Measurements from ENCODE around the gene TMIGD3. TPM values are rescaled to one million over a fixed set of nuclear protein-coding genes. Genes with fewer than 3 reads are reported as not detected.
A peak's percentile ranks its signal among the peaks of the same experiment; 100 is the strongest.

Gene TMIGD3
- total and polyA plus RNA-seq, 7 donors: 1.9 to 29.8 (median 5.8) TPM

- Histone ChIP-seq H3K27me3 (no peaks in the 10 kb centered on the region), H3K9me3 (no peaks in the 10 kb centered on the region), H3K4me3 (no peak overlapping the region), H3K4me1 (peaks cover 0 to 39% (median 35%) of the 10 kb centered on the region in 4 donors), H3K27ac (no peak overlapping the region), H3K36me3 (peaks cover 8 to 53% (median 15%) of the 10 kb centered on the region in 4 donors)
- no peak for DNase-seq
- WGBS, 2 donors: 12 to 58% methylated on average over 4 of the region's 4 CpGs
- intact Hi-C loops (cut with DNase I): loop anchor here (5.0 to 10.0 kb wide), 3 partner anchors 305 to 1412 kb away; partner anchors contain the start of genes CEPT1, DRAM2 and STRIP1
- TF ChIP-seq EP300 (IDR thresholded peaks at IDR 0.05) (no peak), POLR2A (IDR thresholded peaks at IDR 0.05) (no peak)
Measured at GRCh38 chr1:111446967-111447892, 56.2 kb downstream of the TMIGD3 start.

GRCh38 chr1:111446546-111446945 is 56.9 kb downstream of the TMIGD3 start:
- WGBS, 2 donors: 24 to 68% methylated on average over 4 of the region's 4 CpGs
- no peaks in the 10 kb centered on the region for H3K27me3 ChIP-seq
- no peak overlapping the region for H3K27ac ChIP-seq
- no peaks in the 10 kb centered on the region for H3K9me3 ChIP-seq
- intact Hi-C loops (cut with DNase I): loop anchor here (5.0 to 10.0 kb wide), 3 partner anchors 304 to 1412 kb away; partner anchors contain the start of genes CEPT1, DRAM2 and STRIP1
- no peak overlapping the region for H3K4me3 ChIP-seq
- TF ChIP-seq POLR2AphosphoS5 (IDR thresholded peaks at IDR 0.05) (no peak), EP300 (IDR thresholded peaks at IDR 0.05) (no peak), POLR2A (IDR thresholded peaks at IDR 0.05) (no peak), CTCF (IDR thresholded peaks at IDR 0.05) (no peak)
- H3K36me3 ChIP-seq: peaks cover 8 to 60% (median 17%) of the 10 kb centered on the region in 4 donors
- peaks cover 0 to 32% (median 28%) of the 10 kb centered on the region in 4 donors for H3K4me1 ChIP-seq
- no peak for DNase-seq

GRCh38 chr1:111444031-111444430 is 59.4 kb downstream of the TMIGD3 start:
- Histone ChIP-seq H3K36me3 (peaks cover 8 to 85% (median 28%) of the 10 kb centered on the region in 4 donors), H3K9me3 (no peaks in the 10 kb centered on the region), H3K4me3 (no peak overlapping the region), H3K4me1 (peaks cover 0 to 13% (median 9%) of the 10 kb centered on the region in 4 donors), H3K27me3 (no peaks in the 10 kb centered on the region), H3K27ac (no peak overlapping the region)
- 64 to 83% methylated on average over 3 of the region's 3 CpGs for WGBS, 2 donors
- TF ChIP-seq POLR2A (IDR thresholded peaks at IDR 0.05): no peak
- TF ChIP-seq POLR2AphosphoS5 (IDR thresholded peaks at IDR 0.05): no peak
- no peak for TF ChIP-seq CTCF (IDR thresholded peaks at IDR 0.05)
- intact Hi-C loops (cut with DNase I): loop anchor here (10.0 kb wide), 2 partner anchors 1021 to 1409 kb away; partner anchors contain the start of gene STRIP1
- no peak for DNase-seq

GRCh38 chr1:111442457-111442856 is 61.0 kb downstream of the TMIGD3 start:
- H3K4me3 ChIP-seq: no peak overlapping the region
- TF ChIP-seq EP300 (IDR thresholded peaks at IDR 0.05) (no peak), POLR2A (IDR thresholded peaks at IDR 0.05) (no peak), CTCF (IDR thresholded peaks at IDR 0.05) (no peak), POLR2AphosphoS5 (IDR thresholded peaks at IDR 0.05) (no peak)
- no peaks in the 10 kb centered on the region for H3K9me3 ChIP-seq
- H3K27me3 ChIP-seq: no peaks in the 10 kb centered on the region
- peaks cover 0 to 3% (median 0%) of the 10 kb centered on the region in 4 donors for H3K4me1 ChIP-seq
- no peak overlapping the region for H3K27ac ChIP-seq
- 80 to 86% methylated on average over 4 of the region's 4 CpGs for WGBS, 2 donors
- DNase-seq: no peak
- intact Hi-C loops (cut with DNase I): loop anchor here (10.0 kb wide), 2 partner anchors 1022 to 1408 kb away; partner anchors contain the start of gene STRIP1
- H3K36me3 ChIP-seq: peaks cover 8 to 98% (median 32%) of the 10 kb centered on the region in 4 donors

- 57 to 67% methylated on average over 9 of the region's 9 CpGs for WGBS, 2 donors
- intact Hi-C loops (cut with DNase I): loop anchor here (10.0 kb wide), 2 partner anchors 1023 to 1407 kb away; partner anchors contain the start of gene STRIP1
Measured at GRCh38 chr1:111441573-111442192, 61.8 kb downstream of the TMIGD3 start.

More at GRCh38 chr1:111441573-111442192, 61.8 kb downstream of the TMIGD3 start:
- Histone ChIP-seq H3K9me3 (no peaks in the 10 kb centered on the region), H3K27ac (no peak overlapping the region), H3K4me1 (no peaks in the 10 kb centered on the region), H3K36me3 (peaks cover 8 to 90% (median 32%) of the 10 kb centered on the region in 4 donors), H3K27me3 (no peaks in the 10 kb centered on the region), H3K4me3 (no peak overlapping the region)
- no peak for DNase-seq
- TF ChIP-seq CTCF (IDR thresholded peaks at IDR 0.05) (peak in 2 of 4 experiments; percentile 13 to 28), EP300 (IDR thresholded peaks at IDR 0.05) (no peak)

All from sigmoid colon (tissue), 7 donors.